ENCODE data around the gene TNFRSF8.
"Not testable (repeated sequence)": the region's sequence is repeated elsewhere in the genome, so short reads cannot be mapped to it uniquely, and the experiment has no call there.

The TNFRSF8 gene

GRCh38 chr1:12063141-12064072 lies at the start of gene TNFRSF8:
TSS of gene TNFRSF8 (plus strand) at chr1:12063303. CDS start at chr1:12063599, 296 bp downstream.
- peak; percentile 43 for DNase-seq

- no peak for DNase-seq
These were observed 48.7 kb upstream of the TNFRSF8 start for GRCh38 chr1:12014141-12014991.

- no peak for DNase-seq
These were observed 48.1 kb upstream of the TNFRSF8 start for GRCh38 chr1:12015001-12015491.

GRCh38 chr1:12015499-12015898 lies 47.6 kb upstream of the TNFRSF8 start:
- DNase-seq, result no peak

- no peak for DNase-seq
These were observed 46.9 kb upstream of the TNFRSF8 start for GRCh38 chr1:12016182-12016581.

GRCh38 chr1:12019858-12020509 lies 43.1 kb upstream of the TNFRSF8 start:
- no peak for DNase-seq

- no peak for DNase-seq
These were observed 41.5 kb upstream of the TNFRSF8 start for GRCh38 chr1:12021616-12022015.

- DNase-seq, result no peak
These were observed 41.1 kb upstream of the TNFRSF8 start for GRCh38 chr1:12022036-12022435.

- no peak for DNase-seq
These were observed 36.5 kb upstream of the TNFRSF8 start for GRCh38 chr1:12026586-12026985.

- no peak for DNase-seq
These were observed 34.9 kb upstream of the TNFRSF8 start for GRCh38 chr1:12028248-12028647.

GRCh38 chr1:12028957-12029511 lies 34.1 kb upstream of the TNFRSF8 start:
- DNase-seq, result no peak

- DNase-seq, result no peak
These were observed 33.3 kb upstream of the TNFRSF8 start for GRCh38 chr1:12029720-12030339.

GRCh38 chr1:12031039-12031980 lies 31.8 kb upstream of the TNFRSF8 start:
- peak; percentile 22 for DNase-seq

GRCh38 chr1:12032161-12032621 lies 30.9 kb upstream of the TNFRSF8 start:
- no peak for DNase-seq

GRCh38 chr1:12033441-12033840 lies 29.7 kb upstream of the TNFRSF8 start:
- DNase-seq, result not testable (repeated sequence)

- no peak for DNase-seq
These were observed 28.7 kb upstream of the TNFRSF8 start for GRCh38 chr1:12034381-12034801.

GRCh38 chr1:12035312-12035711 lies 27.8 kb upstream of the TNFRSF8 start:
- no peak for DNase-seq

GRCh38 chr1:12037486-12038355 lies 25.4 kb upstream of the TNFRSF8 start:
- no peak for DNase-seq

- DNase-seq, result no peak
These were observed 24.5 kb upstream of the TNFRSF8 start for GRCh38 chr1:12038356-12039163.
